Nephron progenitor cell (in vitro differentiated cells): Measurements from ENCODE around the gene GPR87.

ENCODE experiments used
- DNase-seq: peaks from one replicate; pipeline ENCODE4 v3.0.0; 2021
- H3K27ac Mint-ChIP-seq: 2 replicates; pipeline ENCODE4 v1.8.0; 2021; ENCODE audit warnings: mild to moderate bottlenecking, moderate library complexity, mixed read lengths
- H3K27me3 Mint-ChIP-seq: 2 replicates; pipeline ENCODE4 v1.8.0; 2021; ENCODE audit warnings: mild to moderate bottlenecking, low read depth, mixed read lengths; ENCODE audit not compliant: poor library complexity
- H3K36me3 Mint-ChIP-seq: 2 replicates; pipeline ENCODE4 v1.8.0; 2021; ENCODE audit warnings: low read depth, mixed read lengths
- H3K4me1 Mint-ChIP-seq: 2 replicates; pipeline ENCODE4 v1.8.0; 2021; ENCODE audit warnings: mixed read lengths
- H3K4me3 Mint-ChIP-seq: 2 replicates; pipeline ENCODE4 v1.8.0; 2021; ENCODE audit warnings: mild to moderate bottlenecking, moderate library complexity, mixed read lengths
- H3K9me3 Mint-ChIP-seq: 2 replicates; pipeline ENCODE4 v1.8.0; 2021; ENCODE audit warnings: mild to moderate bottlenecking, moderate library complexity, mixed read lengths
- CTCF ChIP-seq: fragments of 200-600 bp; sonication (generic); IDR thresholded peaks from 2 replicates; pipeline ENCODE4 v1.5.0; 2021; ENCODE audit warnings: antibody characterized with exemption

Gene GPR87

DNA sequence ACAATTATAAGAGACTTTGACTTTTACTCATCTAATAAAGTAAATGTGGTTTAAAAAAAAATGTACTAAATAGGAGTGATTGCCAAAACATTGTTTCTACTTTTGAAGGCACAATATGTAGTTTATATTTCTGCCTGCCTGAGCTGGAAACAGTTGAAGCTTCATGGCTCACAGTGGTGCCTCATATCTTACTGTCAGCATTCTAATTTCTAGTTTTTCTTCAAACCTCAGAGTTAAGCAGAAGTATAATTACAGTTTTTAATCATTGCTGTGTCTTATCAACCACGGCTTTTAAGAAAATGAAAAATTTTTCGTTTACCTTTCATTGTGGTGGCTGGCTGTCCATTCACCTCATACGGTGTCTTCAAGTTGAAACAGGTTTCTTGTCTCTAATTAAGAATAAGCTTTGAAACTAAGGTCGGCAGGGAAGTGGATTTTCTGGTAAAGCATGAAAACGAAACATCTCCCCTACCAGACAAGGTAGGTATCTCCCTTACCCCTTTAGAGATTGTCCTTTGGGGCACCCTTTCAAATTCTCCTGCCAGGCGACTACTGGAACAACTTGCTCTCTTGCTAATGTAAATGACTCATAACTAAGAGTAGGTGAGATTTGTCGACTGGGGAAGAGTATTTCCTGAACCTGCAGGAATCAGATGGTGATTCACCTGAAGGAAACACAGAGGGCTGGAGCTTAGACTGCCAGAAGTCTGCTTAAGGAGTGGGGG, at the start of gene GPR87:
GPR87 (minus strand) TSS at position 554 of the 725 bp plus-strand sequence. CDS start 16,720 bp downstream, outside the sequence.
- Mint-ChIP-seq H3K27me3 (no peaks in the 10 kb centered on the region), H3K4me1 (no peaks in the 10 kb centered on the region), H3K9me3 (no peaks in the 10 kb centered on the region), H3K4me3 (no peak within 1 kb of the TSS), H3K36me3 (no peaks in the 10 kb centered on the region), H3K27ac (peak within 1 kb of the TSS; percentile 53)
- no peak for TF ChIP-seq CTCF
- no peak for DNase-seq

DNA sequence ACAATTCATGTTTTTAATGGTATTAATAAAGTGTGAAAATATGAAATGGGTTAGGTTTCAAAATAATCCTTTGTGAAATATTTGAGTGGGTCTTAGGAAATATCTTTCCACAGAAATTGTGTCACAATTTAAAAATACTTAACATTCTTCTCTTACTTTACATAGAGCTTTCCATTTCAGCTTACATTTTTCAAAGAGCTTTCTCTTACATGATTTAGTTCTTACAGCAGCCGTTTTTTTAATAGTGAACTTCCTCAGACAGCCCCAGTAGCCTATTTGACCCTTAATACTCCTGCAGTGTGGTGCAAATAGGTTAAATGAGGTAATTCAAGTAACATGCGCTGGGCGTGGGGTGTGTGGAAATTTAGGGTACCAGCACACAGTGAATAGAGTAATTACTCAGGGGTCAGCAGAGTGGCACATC, 46.1 kb upstream of the GPR87 start:
- Mint-ChIP-seq H3K4me3 (no peak overlapping the region), H3K27ac (no peak overlapping the region), H3K36me3 (peaks cover 44% of the 10 kb centered on the region), H3K9me3 (no peaks in the 10 kb centered on the region), H3K4me1 (peaks cover 9% of the 10 kb centered on the region), H3K27me3 (no peaks in the 10 kb centered on the region)
- DNase-seq = no peak
- no peak for TF ChIP-seq CTCF

GRCh38 chr3:151357463-151357850, 40.8 kb upstream of the GPR87 start:
- no peak overlapping the region for H3K4me3 Mint-ChIP-seq
- no peak for TF ChIP-seq CTCF
- no peak for DNase-seq
- peak overlapping the region; percentile 7 for H3K27ac Mint-ChIP-seq
- H3K4me1 Mint-ChIP-seq = no peaks in the 10 kb centered on the region
- H3K36me3 Mint-ChIP-seq = peaks cover 26% of the 10 kb centered on the region
- no peaks in the 10 kb centered on the region for H3K9me3 Mint-ChIP-seq
- no peaks in the 10 kb centered on the region for H3K27me3 Mint-ChIP-seq

DNA sequence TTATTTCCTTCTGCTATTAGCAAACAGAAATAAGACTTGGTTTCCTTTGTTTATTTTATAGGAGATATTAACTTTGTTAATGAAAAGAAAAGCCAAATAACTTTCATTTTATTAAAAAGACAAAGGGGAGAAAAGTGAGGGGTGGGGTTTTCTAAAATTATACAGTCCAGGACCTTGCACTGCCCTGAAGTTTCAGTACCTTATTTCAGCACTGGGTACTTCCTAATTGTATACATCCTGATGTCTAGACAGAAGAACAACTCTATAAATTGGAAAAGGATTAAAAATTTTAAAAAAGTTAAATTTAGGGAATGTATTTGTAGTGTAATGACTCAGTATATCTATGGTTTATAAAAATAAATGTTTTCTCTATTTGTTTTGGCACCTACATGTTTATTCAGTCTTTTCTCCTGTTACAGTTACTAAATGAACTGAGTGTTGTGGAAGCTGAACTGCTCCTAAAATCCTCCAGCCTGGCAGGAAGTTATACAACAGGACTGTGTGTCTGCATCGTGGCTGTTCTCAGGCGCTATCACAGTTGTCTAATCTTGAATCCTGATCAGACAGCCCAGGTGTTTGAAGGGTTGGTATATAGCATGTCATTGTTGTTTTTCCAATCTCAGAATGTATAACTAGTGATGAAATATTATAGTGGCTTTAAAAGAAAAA, 40.3 kb upstream of the GPR87 start:
- Mint-ChIP-seq H3K27me3 (no peaks in the 10 kb centered on the region), H3K9me3 (no peaks in the 10 kb centered on the region), H3K27ac (peak overlapping the region; percentile 7), H3K36me3 (peaks cover 20% of the 10 kb centered on the region), H3K4me3 (no peak overlapping the region), H3K4me1 (no peaks in the 10 kb centered on the region)
- no peak for DNase-seq
- no peak for TF ChIP-seq CTCF

DNA sequence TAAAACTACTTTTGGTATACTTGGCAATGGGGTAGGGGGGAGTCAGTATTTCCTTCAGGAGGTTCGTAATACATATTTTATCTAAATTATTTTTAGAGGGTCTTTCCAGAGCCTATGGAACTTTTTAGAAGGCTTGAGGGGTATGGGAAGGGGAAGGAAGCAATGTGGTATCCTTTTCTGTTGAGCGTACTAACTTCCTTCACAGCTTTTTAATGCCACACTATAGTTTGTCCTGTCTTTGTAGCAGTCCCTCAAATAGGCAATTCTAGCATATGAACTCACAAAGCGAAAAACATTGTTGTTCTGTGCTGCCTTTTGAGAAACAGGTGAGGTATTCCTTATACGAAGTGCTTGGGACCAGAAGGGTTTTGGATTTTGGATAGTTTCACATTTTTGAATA, 35.0 kb upstream of the GPR87 start:
- no peak for TF ChIP-seq CTCF
- no peak overlapping the region for H3K27ac Mint-ChIP-seq
- no peaks in the 10 kb centered on the region for H3K9me3 Mint-ChIP-seq
- H3K36me3 Mint-ChIP-seq = peaks cover 17% of the 10 kb centered on the region
- no peak for DNase-seq
- H3K4me3 Mint-ChIP-seq = no peak overlapping the region
- no peaks in the 10 kb centered on the region for H3K27me3 Mint-ChIP-seq
- H3K4me1 Mint-ChIP-seq = peaks cover 4% of the 10 kb centered on the region
